Measurements from ENCODE around the gene DSCAML1.

The DSCAML1 gene

DNA sequence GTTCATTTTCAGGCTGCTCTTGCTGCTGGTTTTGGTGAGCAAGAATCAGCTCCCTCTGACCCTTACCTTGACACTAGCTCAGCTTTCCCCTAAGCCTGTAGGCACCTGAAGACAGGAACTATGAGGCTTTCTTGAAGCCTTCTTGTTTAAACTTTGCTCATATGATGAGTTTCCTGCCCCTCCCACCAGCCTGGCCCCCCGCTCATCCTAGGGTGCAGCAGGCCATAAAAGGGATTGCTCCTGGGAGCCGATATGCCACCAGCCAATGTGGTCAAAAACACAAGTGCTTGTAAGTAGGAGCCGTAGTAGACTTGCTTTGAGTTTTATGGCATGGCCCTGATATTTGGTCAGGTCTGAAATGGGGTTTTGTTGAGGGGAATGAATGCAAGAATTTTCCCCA, 164.7 kb downstream of the DSCAML1 start:
- no peak for DNase-seq

DNA sequence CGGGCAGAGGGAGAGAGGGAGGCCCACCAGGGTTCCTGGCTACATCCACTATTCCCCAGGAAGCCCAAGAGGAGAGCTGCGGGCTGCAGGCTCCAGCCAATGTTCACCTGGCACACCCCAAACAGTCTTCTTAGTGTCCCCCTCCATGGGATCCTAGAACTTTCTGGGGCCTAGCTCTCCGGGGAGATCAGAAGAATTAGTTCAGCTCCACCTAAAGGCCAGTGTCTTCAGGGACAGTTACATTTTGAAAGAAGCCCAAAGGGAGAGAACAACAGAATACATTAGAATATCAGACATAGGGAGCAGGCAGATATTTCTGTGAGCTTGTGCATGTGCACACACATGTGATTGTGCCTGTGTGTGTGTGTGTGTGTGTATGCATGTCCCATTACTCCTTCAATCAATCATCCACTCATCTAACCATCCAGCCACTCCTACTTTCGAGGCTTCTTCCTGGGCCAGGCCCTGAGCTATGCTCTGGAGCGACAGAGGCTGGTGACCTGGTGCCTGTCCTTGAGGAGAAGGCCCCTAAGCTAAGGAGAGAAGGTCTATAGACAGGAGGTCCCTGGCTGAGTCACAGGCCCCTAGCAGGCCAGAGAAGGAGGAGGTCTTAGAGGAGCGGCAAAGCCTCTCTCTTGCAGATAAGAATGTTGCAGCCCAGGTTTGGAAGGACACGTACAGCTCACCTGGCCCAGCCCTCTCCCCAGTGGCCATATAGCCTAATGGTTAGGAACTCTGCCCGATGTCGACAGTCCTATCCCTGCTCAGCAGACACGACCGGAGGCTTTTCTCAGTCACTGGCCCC, 165.5 kb downstream of the DSCAML1 start:
- DNase-seq, result no peak

DNA sequence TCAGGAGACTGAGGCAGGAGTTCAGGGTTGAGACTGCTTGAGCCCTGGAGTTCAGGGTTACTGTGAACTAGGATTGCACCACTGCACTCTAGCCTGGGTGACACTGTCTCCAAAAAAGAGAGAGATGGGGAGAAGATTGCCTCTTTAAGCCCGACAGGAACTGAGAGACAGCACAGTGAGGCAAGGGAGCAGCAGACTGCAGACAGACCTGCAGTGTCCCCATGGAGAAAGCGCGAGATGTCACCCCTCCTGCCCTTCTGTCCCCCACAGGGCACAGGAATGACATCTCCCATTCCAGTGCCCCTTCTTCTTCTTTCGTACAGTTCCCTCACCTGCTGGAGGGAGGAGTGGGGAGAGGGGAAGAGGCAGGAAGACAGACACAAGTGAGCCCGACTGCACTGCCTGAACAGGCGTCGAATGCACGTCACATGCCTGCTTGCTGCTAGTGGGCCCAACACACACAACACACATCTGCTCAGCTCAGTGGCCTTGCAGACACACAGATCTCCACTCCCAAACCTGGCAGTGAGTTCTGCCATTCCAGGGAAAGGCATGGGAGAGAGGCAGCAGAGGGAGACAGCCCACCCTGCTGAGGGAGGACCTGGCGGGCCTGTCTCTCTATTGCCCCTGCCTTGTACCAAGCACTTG, 167.0 kb downstream of the DSCAML1 start:
- no peak for DNase-seq

DNA sequence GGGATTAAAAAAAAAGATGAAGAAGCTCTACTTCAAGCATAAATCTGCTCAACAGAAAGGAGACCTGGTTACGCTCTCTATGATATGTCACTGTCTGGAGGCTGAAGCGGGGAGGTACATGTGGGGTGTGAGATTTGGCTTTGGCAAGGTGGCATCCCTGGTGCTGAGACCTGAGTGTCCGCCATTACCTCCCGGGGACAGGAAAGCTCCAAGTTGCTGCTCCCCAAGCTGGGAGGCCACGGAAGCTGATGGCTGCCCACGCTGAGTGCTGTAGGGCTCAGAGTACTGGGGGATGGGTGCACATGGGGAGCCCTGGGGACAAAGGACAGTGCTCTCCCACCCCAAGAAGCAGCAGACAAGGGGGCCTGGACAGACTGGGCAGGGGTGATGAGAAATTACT, 167.9 kb downstream of the DSCAML1 start:
- no peak for DNase-seq

DNA sequence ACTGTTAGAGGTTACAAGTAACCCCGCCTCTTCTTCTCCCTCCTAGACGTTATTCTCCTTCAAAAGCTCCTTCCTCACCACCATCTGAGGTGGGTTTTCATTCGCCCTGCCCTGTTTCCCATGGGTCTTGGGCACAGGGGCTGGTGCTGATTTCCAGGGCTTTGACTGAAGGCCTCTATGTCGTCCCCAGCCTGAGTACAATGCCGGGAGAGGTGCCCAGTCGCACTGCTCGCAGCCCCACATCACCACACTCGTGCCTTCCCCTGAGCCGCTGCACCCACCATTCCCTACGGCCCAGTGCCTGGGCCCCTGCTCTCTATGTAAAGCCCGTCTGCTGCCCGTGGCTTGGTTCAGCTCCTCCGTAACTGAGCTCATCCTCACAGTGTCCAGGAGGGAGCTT, 169.8 kb downstream of the DSCAML1 start:
- no peak for DNase-seq

DNA sequence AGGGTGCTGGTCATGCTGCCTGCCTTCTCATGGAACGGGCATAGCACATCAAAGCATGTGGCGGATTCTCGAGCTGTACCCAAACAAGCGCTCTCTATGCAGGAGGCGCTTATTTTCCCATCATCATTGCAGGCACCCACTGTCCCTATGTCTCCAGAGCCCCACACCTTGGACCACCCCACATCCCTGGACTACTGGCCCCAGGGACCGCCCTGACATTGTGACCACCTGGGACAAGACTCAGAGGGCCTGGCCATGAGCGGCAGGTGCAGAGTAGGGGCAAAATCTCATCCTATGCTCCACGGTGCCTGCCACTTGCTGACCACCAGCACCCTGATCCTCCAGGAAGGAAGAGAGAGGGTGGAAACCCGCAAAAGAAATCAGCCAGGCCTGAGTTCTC, 170.4 kb downstream of the DSCAML1 start:
- no peak for DNase-seq

DNA sequence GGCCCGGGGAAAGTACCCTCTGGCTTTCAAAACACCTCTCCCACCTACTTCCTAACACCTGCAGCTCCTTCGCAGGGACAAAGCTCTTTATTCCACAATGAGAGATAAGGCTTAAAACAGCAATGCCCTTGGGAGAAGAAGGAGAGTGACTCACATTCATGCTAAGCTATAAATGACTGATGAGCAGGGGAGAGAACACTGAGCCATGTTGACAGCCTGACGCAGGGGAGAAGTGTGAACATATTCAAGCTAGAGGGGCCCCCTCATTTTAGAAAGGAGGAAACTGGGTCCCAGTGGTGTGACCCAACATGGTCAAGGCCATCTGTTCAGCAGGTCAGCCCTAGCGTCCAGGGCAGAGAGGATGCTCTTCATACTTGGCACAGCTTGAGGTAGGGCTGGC, 171.8 kb downstream of the DSCAML1 start:
- no peak for DNase-seq

DNA sequence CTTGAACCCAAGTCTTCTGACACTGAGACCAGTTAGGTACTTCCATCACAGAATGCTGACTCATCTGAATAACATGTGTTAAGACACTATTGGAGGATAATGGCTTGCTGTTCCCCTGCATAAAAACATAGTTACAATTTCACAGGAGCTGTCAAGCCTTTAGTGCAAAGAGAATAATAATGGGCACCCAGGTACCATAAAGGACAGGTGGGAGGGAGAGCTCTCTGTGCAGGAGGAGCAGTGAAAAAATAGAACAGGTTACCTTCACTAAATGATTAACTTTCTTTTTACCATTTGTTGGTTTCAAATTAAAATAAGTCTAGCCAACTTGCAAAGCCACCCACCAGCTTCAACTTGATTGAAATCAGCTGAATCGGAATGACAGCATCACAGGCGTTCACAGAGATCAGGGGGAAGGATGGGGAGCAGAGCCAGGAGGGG, 173.2 kb downstream of the DSCAML1 start:
- no peak for DNase-seq

DNA sequence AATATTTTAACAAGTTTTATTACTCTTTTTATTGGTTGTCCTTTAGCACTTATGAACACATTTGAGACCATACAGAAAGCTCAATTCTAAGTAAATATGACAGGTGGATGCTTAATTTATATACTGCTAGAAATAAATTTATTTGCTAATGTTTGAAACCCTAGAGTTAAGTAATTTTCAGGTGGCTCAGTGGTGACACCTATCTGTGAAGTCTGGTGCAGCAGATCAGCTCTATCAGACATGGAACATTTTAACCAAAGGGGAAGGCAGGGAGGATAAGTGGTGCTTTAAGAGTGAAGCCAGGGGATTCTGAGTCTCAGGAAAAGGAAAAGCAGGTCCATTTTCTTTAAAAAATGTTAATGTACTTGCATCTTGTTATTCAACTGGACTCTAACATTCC, 175.8 kb downstream of the DSCAML1 start:
- DNase-seq, result peak; percentile 36 to 42

DNA sequence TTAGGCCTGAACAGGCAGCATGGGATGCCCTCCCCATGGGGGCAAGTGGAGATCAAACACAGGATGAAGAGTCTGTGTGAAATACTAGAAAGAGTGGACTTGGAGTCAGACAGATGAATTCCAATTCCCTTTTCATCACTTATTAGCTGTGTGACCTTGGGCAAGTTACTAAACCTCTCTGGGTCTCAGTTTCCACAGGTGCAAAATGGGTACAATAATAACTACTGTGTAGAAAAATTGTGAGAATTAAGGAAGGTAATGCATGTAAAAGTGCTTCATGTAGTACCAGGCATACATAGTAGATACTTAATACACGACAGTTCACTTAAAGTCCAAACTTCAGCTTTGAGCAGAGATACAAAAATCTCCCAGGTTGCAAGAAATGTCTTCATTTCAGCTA, 176.4 kb downstream of the DSCAML1 start:
- no peak for DNase-seq

DNA sequence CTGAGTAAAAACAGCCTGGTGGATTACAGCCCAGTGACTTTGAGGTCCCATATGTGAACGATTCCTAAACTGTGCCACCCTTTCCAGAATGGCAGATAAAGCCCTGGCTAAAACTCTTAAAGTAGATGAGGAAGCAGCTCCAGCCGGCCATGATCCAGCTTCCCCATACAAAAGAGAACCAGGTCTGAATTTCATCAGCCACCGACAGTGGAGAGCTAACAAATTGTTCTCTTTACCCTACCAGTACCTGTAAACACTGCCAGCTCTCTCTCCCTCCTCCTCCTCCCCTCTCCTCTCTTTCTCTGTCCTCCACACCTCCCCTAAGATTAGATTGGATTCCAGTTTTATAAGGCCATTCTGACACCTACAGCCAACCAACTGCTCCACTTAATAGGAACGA, 176.9 kb downstream of the DSCAML1 start:
- no peak for DNase-seq

DNA sequence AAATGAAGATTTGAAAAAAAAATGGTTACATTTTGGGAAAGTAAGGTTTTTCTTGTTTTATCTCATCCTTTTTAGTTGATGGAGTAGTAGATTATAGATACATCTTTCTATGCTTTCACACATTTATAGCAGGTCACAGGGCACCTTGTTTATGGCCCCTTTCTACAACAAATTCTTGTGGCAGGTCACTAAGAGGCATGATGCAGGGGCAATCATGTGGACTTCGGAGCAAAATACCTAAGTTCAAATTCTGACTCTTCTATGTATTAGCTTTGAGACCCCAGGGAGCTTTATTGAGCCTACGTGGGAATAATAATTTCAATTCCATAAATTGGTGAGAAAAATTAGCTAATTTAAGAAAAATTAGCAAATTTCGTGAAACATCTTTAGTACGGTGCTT, 177.4 kb downstream of the DSCAML1 start:
- no peak for DNase-seq

DNA sequence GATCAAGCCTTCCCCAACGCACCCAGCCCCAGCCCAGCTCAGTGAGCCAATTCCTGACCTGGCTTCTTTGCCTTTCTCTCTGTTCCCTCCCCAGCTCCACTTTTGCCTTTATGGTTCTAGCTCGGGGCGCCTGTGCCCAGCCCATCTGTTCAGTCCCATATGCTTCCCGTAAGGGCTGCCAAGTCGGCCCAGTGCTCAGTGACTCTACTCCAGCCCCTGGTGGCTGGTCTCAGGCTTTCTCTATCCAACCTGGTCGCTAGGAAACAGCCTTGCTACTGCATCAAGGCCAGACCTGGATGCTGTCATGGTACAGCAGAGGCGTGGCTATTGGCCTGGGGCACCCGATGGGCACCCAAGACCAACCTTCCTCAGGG, 178.0 kb downstream of the DSCAML1 start:
- DNase-seq, result no peak

DNA sequence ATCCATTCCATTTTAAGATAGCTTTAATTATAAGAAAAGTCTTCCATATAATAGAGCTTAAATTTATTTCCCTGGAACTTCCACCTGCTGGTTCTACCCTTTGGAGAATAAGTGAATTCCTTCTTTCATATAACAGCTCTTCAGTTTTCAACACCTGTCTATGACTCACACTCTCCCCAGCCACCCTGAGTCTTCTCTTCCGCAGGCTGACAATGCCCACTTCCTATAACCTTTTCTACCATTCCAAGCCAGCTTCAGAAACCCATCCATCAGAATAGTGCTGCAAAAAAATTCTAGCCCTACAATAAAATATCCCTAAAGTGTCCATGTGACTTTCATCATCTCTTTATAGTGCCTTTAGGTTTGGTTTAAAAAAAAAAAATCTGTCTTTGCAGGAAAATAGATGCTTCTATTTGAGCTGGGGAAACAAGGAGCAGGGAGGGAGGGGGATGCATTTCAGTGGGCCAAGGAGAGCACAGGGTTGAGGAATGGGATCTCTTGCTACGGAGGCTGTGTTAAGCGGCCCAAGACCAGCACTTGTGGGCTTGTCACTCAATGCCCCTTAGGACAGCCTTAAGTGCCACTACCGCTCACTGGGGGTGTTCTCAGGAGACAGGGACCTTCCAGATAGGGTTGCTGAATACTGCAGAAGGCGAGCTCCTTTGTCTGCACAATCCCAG, 178.6 kb downstream of the DSCAML1 start:
- no peak for DNase-seq

DNA sequence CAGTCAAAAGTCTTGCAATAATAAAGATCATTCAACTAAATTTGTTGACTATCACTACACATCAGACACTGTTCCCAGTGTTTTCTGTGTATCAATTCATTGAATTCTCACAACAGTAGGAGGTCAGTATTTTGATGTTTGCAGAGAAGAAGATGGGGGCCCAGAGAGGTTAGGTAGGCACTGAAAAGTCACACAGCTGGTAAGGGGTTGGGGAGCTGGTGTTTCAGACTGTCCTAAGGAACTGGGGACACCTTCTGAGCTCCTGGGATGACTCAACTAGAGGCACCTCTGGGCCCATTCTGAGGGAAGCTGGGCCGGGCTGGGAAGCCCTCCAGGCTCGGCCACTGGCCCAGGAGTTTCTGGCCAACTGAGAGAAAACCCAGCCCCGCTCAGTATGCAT, 180.0 kb downstream of the DSCAML1 start:
- DNase-seq, result no peak

DNA sequence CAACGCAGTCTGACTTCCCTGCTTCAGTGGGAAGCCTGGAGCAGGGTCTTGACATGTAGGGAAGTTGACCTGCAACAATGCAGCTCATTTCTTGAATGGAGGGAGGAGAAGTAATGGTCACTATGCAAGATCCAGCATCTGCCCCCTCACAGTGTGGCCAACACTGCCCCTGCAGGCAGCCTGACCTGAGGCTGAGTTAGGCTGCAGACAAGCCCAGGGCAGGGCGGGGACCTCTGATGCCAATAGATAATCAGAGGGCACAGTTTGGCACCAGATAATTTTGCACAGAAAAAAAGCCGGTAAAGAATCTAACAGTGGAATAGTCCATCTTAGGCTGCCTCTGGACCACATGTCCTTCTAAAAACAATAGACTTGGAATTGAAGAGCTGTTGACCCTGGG, 182.3 kb downstream of the DSCAML1 start:
- DNase-seq, result no peak

DNA sequence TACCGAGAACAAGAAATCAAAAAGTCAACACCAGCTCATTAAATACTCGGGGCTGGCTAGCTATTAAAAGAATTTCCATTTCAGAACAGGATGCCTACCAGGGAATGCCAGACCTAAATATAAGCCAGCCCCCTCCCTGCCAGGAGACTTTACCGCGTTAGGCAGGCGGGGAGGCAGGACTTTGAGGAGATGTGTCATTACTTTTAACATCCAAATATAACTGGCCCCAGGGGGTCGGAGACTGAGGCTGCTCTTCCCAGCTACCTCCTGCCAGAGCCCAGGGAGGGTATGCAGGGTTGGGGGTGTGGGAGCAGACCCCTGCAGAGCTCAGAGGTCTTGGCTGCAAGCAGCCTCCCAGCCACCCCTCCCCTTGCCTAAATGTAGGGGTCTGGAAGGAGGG, 183.5 kb downstream of the DSCAML1 start:
- no peak for DNase-seq

DNA sequence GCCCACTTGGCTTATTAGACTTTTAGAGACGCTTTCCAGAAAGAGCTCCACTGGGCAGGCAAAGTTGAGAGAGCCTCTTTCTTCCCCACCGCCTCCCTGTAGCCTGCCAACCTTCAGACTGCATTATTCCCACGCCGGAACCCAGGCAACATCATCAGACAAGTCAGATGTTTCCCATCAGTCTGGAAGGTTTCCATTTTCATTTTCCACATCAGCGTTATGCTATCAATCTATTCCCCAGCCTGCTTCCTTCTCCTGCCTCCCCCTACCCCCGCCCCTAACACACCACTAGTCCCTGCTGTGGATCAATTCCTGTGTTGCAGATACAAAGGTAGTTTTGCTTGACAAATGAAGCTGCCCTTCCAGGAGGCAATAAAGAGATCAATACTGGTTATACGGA, 184.8 kb downstream of the DSCAML1 start:
- no peak for DNase-seq

DNA sequence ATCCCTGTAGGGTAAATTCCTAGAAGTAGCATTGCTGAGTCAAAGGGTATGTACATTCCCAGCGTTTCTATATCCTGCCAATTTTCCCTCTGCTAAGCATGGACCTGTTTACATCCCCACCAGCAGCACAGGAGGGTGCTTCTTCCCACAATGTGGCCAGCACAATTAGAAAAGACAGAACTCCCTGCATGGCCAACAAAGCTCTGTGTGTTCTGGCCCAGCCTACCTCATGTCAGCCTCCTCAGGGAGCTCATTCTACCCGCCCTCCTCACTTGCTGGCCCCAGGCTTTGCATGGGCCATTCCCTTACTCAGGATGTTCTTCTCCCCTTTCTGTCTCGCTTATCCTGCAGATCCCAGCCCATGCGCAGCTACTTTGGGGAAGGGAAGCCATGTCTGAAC, 186.1 kb downstream of the DSCAML1 start:
- no peak for DNase-seq

DNA sequence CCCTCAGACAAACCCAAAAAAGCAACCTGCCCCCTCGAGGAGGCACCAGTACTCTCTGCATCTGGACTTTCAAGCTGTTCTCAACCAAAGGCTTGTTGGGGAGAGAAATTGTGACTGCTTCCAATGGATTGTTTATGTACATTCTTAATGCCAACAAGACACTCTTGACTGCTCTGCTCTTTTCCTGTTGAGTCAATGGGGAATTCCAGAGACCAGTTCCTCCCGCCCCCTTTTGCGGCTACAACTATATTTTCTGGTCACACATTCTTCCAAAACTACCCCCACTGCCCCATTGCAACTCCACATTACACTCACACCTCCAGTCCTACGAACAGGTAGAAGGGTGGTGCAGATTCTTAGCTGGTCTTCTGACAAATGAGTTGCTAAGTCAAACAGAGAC, 187.0 kb downstream of the DSCAML1 start:
- DNase-seq, result peak; percentile 41 to 49

DNA sequence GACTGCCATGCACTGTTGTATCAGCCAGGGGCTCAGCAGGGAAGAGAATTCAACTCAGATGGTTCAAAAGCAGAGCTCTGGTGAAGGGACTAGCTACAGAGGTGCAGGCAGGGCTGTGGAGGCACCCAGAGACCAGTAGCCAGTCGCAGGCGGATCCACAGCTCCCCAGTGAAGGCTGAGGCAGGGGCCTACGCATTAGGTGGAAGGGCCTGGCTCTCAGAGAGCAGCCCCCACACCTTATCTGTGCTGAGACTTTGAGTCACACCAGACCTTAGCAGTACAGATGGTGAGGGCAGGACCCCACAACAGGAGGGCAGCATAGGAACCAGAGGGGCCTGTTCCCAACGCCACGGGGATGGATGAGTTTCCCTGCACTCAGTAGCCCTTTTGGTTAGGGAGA, 189.6 kb downstream of the DSCAML1 start:
- DNase-seq, result no peak

DNA sequence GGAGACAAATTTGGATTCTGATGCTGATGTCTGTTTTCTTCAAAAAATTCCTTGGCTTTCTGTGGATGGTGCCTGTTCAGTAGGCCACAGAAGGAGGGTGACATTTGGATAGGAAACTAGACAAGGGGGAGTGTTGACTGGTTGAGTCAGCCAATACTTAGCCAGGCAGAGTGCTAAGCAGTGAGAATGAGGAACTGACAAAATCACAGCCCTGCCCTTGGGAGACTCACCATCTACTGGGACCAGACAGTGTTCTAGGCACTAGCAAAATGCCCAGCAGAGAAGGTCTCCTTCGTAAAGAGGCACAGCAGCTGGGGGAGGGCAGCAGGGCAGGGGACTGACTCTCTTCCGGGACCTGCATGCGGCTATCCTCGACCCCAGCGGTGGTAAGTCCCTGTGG, 190.2 kb downstream of the DSCAML1 start:
- no peak for DNase-seq

DNA sequence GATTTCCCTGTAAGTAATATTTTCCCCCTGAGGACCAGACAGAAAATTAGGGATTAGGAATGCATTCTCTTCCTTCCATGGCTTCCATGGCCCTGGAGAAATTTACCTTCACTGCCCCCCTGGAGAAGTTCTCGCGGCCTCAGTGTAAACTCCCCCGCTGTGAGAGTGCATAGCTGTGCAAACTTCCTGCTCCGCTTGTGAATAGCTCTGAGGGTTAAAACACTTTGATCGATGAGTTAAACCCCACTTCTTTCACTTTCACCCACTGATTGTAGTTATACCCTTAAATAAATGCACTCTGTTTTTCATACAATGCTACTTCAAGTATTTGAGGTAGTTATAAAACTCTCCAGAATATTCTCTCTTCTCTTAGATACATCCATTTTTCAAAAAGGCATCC, 190.8 kb downstream of the DSCAML1 start:
- peak in 1 of 2 experiments; percentile 19 for DNase-seq

DNA sequence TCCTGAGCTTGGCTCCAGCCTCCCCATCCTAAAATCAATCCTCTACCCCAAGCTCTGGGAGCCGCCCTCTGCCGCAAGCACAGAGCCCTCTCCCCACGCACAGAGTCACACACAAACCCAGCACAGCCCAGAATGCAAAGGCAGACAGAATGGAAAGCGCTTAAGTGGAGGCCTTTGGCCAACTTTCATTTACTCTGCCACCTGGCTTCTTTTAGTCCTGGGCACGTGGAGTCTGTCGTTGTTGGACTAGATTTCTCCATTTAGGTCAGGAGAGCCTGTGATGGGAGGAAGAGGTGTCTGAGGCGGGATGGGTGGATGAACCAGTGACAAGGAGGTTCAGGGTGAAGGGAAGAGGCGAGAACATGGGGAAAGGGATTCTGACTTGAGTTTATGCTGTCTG, 191.7 kb downstream of the DSCAML1 start:
- DNase-seq, result no peak

All from activated T-cell treated with anti-CD3 and anti-CD28 coated beads, Interleukin-2, amount 50 U/mL, for 48 hours (primary cell).